HepG2 (cell line): ENCODE measurements around the gene PRKCE. TPM values are rescaled to one million over a fixed set of nuclear protein-coding genes. Genes with fewer than 3 reads are reported as not detected.
A peak's percentile ranks its signal among the peaks of the same experiment; 100 is the strongest.

Experiments
- ATF7-NPFF ChIP-seq: sonication (generic); formaldehyde crosslinking; IDR thresholded peaks from 2 replicates; pipeline ENCODE4 v1.8.1; 2023; ENCODE audit warnings: mild to moderate bottlenecking, low read depth, missing genetic modification reagents, moderate library complexity
- CHCHD3 ChIP-seq: sonication (generic); formaldehyde crosslinking; IDR thresholded peaks from 2 replicates; pipeline ENCODE4 v1.8.0; 2022; ENCODE audit warnings: mild to moderate bottlenecking, missing genetic modification reagents, moderate library complexity
- DRAP1 ChIP-seq: IDR thresholded peaks from 2 replicates; pipeline ENCODE4 v1.6.1; 2016; ENCODE audit warnings: missing genetic modification reagents, missing compliant biosample characterization
- ERF ChIP-seq: IDR thresholded peaks from 2 replicates; pipeline ENCODE4 v1.6.1; 2018; ENCODE audit warnings: missing biosample characterization, missing genetic modification reagents
- GABPB1 ChIP-seq: IDR thresholded peaks from 2 replicates; pipeline ENCODE4 v1.6.1; 2016; ENCODE audit warnings: mild to moderate bottlenecking, missing genetic modification reagents, moderate library complexity, missing compliant biosample characterization
- HNF1A ChIP-seq, 2 experiments: sonication (generic) in 1 of 2; formaldehyde crosslinking in 1 of 2; IDR thresholded peaks; 2 replicates each; pipeline versions ENCODE4 v1.4.0 to v1.6.1; 2016 to 2020; ENCODE audit warnings: borderline replicate concordance in 1 of 2, low read depth in 1 of 2, mild to moderate bottlenecking in 1 of 2, missing genetic modification reagents in 1 of 2
- IKZF4 ChIP-seq: sonication (generic); formaldehyde crosslinking; IDR thresholded peaks from 2 replicates; pipeline ENCODE4 v1.5.1; 2020; ENCODE audit warnings: borderline replicate concordance, mild to moderate bottlenecking, low read depth, missing genetic modification reagents; ENCODE audit errors: not compliant biosample characterization
- KDM5B ChIP-seq: sonication (generic); formaldehyde crosslinking; IDR thresholded peaks from 2 replicates; pipeline ENCODE4 v1.4.0; 2020; ENCODE audit warnings: missing genetic modification reagents, mild to moderate bottlenecking, borderline replicate concordance
- KDM6A ChIP-seq: IDR thresholded peaks from 2 replicates; pipeline ENCODE4 v1.6.1; 2016; ENCODE audit warnings: low read depth
- PHF20 ChIP-seq: sonication (generic); formaldehyde crosslinking; IDR thresholded peaks from 2 replicates; pipeline ENCODE4 v1.5.0; 2020; ENCODE audit warnings: mild to moderate bottlenecking, missing genetic modification reagents
- PHF21A ChIP-seq: sonication (generic); formaldehyde crosslinking; IDR thresholded peaks from 2 replicates; pipeline ENCODE4 v1.5.0; 2020; ENCODE audit warnings: mild to moderate bottlenecking, missing genetic modification reagents
- RELA ChIP-seq: sonication (generic); formaldehyde crosslinking; IDR thresholded peaks from 2 replicates; pipeline ENCODE4 v1.4.0; 2020; ENCODE audit warnings: missing genetic modification reagents
- SNAI1 ChIP-seq: sonication (generic); formaldehyde crosslinking; IDR thresholded peaks from 2 replicates; pipeline ENCODE4 v1.5.0; 2020; ENCODE audit warnings: mild to moderate bottlenecking, missing genetic modification reagents, borderline replicate concordance
- TEAD3 ChIP-seq: optimal IDR thresholded peaks from 2 replicates; pipeline ENCODE3; 2016; ENCODE audit warnings: borderline replicate concordance
- ZBTB43 ChIP-seq: sonication (generic); formaldehyde crosslinking; conservative IDR thresholded peaks from 2 replicates; pipeline ENCODE4 v1.4.0; 2020; ENCODE audit warnings: missing genetic modification reagents
- ZEB1 ChIP-seq: IDR thresholded peaks from 2 replicates; pipeline ENCODE4 v1.6.1; 2012; ENCODE audit warnings: mild to moderate bottlenecking, low read depth, inconsistent platforms; ENCODE audit not compliant: insufficient replicate concordance
- ZNF263 ChIP-seq: sonication (generic); formaldehyde crosslinking; IDR thresholded peaks from 2 replicates; pipeline ENCODE4 v1.4.0; 2020; ENCODE audit warnings: missing genetic modification reagents
- ZNF331 ChIP-seq: sonication (generic); formaldehyde crosslinking; IDR thresholded peaks from 2 replicates; pipeline ENCODE4 v1.4.0; 2020; ENCODE audit warnings: missing genetic modification reagents
- ZNF616 ChIP-seq: sonication (generic); formaldehyde crosslinking; IDR thresholded peaks from 2 replicates; pipeline ENCODE4 v1.5.0; 2020; ENCODE audit warnings: low read depth, mild to moderate bottlenecking, missing genetic modification reagents
- ZNF740 ChIP-seq: sonication (generic); formaldehyde crosslinking; IDR thresholded peaks from 2 replicates; pipeline ENCODE4 v1.4.0; 2020; ENCODE audit warnings: missing genetic modification reagents
- ZNF780A ChIP-seq: sonication (generic); formaldehyde crosslinking; IDR thresholded peaks from 2 replicates; pipeline ENCODE4 v1.8.0; 2022; ENCODE audit warnings: mild to moderate bottlenecking, missing genetic modification reagents, moderate library complexity
- ZNF850 ChIP-seq: sonication (generic); formaldehyde crosslinking; conservative IDR thresholded peaks from 2 replicates; pipeline ENCODE4 v1.9.0; 2021; ENCODE audit warnings: mild to moderate bottlenecking, missing genetic modification reagents
- ZZZ3 ChIP-seq: sonication (generic); formaldehyde crosslinking; IDR thresholded peaks from 2 replicates; pipeline ENCODE4 v1.4.0; 2020; ENCODE audit warnings: missing genetic modification reagents, mild to moderate bottlenecking, borderline replicate concordance
- polyA plus RNA-seq, 8 experiments: library from polyadenylated mRNA; depleted of rRNA in 3 of 8; stranded (reverse) in 7 of 8; unstranded in 1 of 8; fragments of >200 nt; fragmentation: Illumina TruSeq in 4 of 8; extraction: Trizol in 4 of 8; gene quantifications; 2 replicates each; pipeline versions ENCODE4 v1.2.1 to v1.2.3, GENCODE V29; 2011 to 2016; ENCODE audit warnings: low read depth in 4 of 8, missing spikeins in 1 of 8, mixed read lengths in 1 of 8; ENCODE audit not compliant: insufficient read depth in 1 of 8
- total RNA-seq, 5 experiments: library from RNA; depleted of rRNA; stranded (reverse); fragments of >200 nt; fragmentation: Illumina TruSeq; extraction: Trizol; gene quantifications; 2 replicates each; pipeline ENCODE4 v1.2.3, GENCODE V29; 2016; ENCODE audit warnings: low read depth in 1 of 5

PRKCE gene
- total and polyA plus RNA-seq, 2 of the 13 experiments (the other 11 are each of a cell fraction or from before 2014, with no cell fraction given): 1.0 to 3.9 TPM

- peak; percentile 58 for TF ChIP-seq DRAP1 (CRISPR knock-in tag)
- TF ChIP-seq SNAI1 (CRISPR knock-in tag): 0 out of 2 replicates have a peak, but pooled peaks have one; percentile 31
- TF ChIP-seq ERF (CRISPR knock-in tag): no peak
- no peak for TF ChIP-seq ZNF740 (CRISPR knock-in tag)
- TF ChIP-seq HNF1A (IDR thresholded peaks at IDR 0.05; ENCODE audit: low read depth): no peak
- TF ChIP-seq HNF1A (CRISPR knock-in tag; IDR thresholded peaks at IDR 0.05; ENCODE audit: borderline replicate concordance): peak; percentile 26; the same call in 1 of the 2 replicates
- no peak for TF ChIP-seq RELA (CRISPR knock-in tag)
- TF ChIP-seq PHF20 (CRISPR knock-in tag): peak; percentile 91
- peak; percentile 33; the same call in 1 of the 2 replicates for TF ChIP-seq ZZZ3
- no peak for TF ChIP-seq ZNF850
- TF ChIP-seq KDM5B: peak; percentile 85; the same call in 1 of the 2 replicates
- TF ChIP-seq ZEB1: no peak
- no peak for TF ChIP-seq KDM6A (CRISPR knock-in tag)
- TF ChIP-seq ATF7-NPFF: no peak
- no peak for TF ChIP-seq IKZF4 (CRISPR knock-in tag)
- TF ChIP-seq ZNF616 (CRISPR knock-in tag): no peak
- no peak for TF ChIP-seq ZNF263 (CRISPR knock-in tag)
- peak; percentile 89; the same call in 1 of the 2 replicates for TF ChIP-seq ZNF331 (CRISPR knock-in tag)
- no peak for TF ChIP-seq ZNF780A (CRISPR knock-in tag)
- peak; percentile 97 for TF ChIP-seq GABPB1 (CRISPR knock-in tag)
- TF ChIP-seq PHF21A: no peak
- peak; percentile 77 for TF ChIP-seq TEAD3 (CRISPR knock-in tag)
- no peak; the same call in 1 of the 2 replicates for TF ChIP-seq CHCHD3 (CRISPR knock-in tag)
- no peak; the same call in 1 of the 2 replicates for TF ChIP-seq ZBTB43 (CRISPR knock-in tag)
Measured at GRCh38 chr2:45611020-45611859, 40.2 kb upstream of the PRKCE start, which contains the start of gene SRBD1 (continued).
